ENCODE data around the gene THUMPD3.

DNA sequence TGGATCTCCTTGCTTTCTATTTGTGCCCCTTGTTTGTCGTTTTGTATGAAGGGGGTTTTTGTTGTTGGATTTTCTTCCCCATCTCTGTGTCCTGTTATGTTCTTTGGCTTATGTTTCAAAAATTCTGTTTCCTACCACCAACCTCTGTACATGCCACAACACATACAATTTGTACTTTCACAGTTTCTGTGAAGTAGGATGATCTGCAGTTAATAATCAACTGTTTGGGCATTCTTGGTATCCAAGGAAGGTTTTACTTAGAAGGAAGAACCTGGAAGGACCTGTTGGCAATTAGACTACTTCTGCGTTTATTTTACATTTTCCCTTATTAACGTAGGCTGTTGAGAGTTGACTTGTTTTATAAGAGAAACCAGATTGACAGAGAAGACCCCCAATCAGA lies 42.9 kb downstream of the THUMPD3 start:
- TF ChIP-seq TARDBP (IDR thresholded peaks at IDR 0.05): no peak
- TF ChIP-seq ARNT (IDR thresholded peaks at IDR 0.05): no peak
- TF ChIP-seq ELF4 (IDR thresholded peaks at IDR 0.05): no peak
- no peak for TF ChIP-seq FOXA1 (IDR thresholded peaks at IDR 0.05)
- TF ChIP-seq ZNF384 (IDR thresholded peaks at IDR 0.05): no peak
